Activated CD4-positive, CD25-positive, alpha-beta regulatory T cell treated with anti-CD3 and anti-CD28 coated beads, Interleukin-2, amount 50 U/mL, for 16 hours (primary cell): ENCODE results near the gene ABL2.

ENCODE experiments used
- DNase-seq: peaks from one replicate; pipeline ENCODE4 v3.0.0-alpha.2; 2020; ENCODE audit warnings: low read depth, low spot score

ABL2 gene

DNA sequence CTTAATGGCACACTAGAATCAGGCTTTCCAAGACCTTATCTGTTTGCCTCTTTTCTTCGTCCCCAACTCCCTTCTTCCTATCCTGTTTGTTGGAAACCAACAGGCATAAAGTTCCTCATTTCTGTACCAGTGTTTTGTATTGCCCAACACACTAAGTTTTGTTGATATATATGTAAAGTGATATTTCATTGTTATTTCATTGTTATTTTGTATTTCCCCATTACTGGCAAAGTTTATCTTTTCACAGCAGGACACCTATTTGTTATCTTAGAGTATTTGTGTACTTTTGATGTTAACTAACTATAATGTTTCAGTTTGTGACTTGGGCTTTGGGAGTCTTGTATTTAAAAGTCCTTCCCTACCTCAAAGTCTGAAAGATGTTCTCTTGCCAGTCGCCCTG lies 176.7 kb downstream of the ABL2 start:
- DNase-seq: no peak
